ENCODE results near the gene ASTN2.
A peak's percentile ranks its signal among the peaks of the same experiment; 100 is the strongest.
"Not testable (repeated sequence)": the region's sequence is repeated elsewhere in the genome, so short reads cannot be mapped to it uniquely, and the experiment has no call there.

ASTN2 gene

GRCh38 chr9:116693233-116693731 lies 721.6 kb downstream of the ASTN2 start:
- Histone ChIP-seq H3K79me2 (ENCODE audit: control insufficient read depth, insufficient read depth, low read length, unreplicated experiment) (peaks cover 94% of the 10 kb centered on the region), H3K4me3 (ENCODE audit: low read depth, low read length) (peak overlapping the region; percentile 39; the same call in 1 of the 2 replicates), H2AFZ (ENCODE audit: low read length, unreplicated experiment) (no peak overlapping the region), H3K27me3 (ENCODE audit: insufficient read depth, low read length) (no peaks in the 10 kb centered on the region), H3K36me3 (ENCODE audit: insufficient read depth, low read length) (peaks cover 20% of the 10 kb centered on the region), H3K4me1 (ENCODE audit: control insufficient read depth, insufficient read depth, low read length, unreplicated experiment) (peaks cover 68% of the 10 kb centered on the region), H3K27ac (ENCODE audit: low read depth, low read length) (peak overlapping the region; percentile 86)

DNA sequence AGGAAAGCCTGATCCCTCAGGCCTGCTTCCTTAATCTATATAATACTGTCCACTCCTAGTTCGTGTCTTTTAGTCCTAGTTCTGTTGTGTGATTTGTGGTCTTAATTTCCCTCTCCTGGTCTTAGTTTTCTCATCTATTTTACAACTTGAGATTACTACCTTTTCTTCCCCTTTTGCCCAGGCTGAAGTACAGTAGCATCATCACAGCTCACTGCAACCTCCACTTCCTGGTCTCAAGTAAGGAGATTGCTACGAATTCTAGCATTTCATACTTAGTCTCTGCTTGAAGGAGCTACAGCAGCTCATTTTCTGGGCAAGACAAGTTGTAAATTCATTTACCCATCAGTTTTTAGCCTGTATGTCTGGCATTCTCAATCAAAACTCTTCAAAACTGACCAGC lies 722.2 kb downstream of the ASTN2 start:
- Histone ChIP-seq H3K36me3 (ENCODE audit: insufficient read depth, low read length) (peaks cover 14% of the 10 kb centered on the region), H3K27me3 (ENCODE audit: insufficient read depth, low read length) (no peaks in the 10 kb centered on the region), H3K27ac (ENCODE audit: low read depth, low read length) (peak overlapping the region; percentile 86), H2AFZ (ENCODE audit: low read length, unreplicated experiment) (no peak overlapping the region), H3K79me2 (ENCODE audit: control insufficient read depth, insufficient read depth, low read length, unreplicated experiment) (peaks cover 94% of the 10 kb centered on the region), H3K4me1 (ENCODE audit: control insufficient read depth, insufficient read depth, low read length, unreplicated experiment) (peaks cover 65% of the 10 kb centered on the region), H3K4me3 (ENCODE audit: low read depth, low read length) (0 out of 2 replicates have a peak overlapping the region, but pooled peaks have one; percentile 2)

- Histone ChIP-seq H3K36me3 (ENCODE audit: insufficient read depth, low read length) (peaks cover 14% of the 10 kb centered on the region), H3K27me3 (ENCODE audit: insufficient read depth, low read length) (no peaks in the 10 kb centered on the region), H3K79me2 (ENCODE audit: control insufficient read depth, insufficient read depth, low read length, unreplicated experiment) (peaks cover 87% of the 10 kb centered on the region), H3K4me3 (ENCODE audit: low read depth, low read length) (no peak overlapping the region), H3K4me1 (ENCODE audit: control insufficient read depth, insufficient read depth, low read length, unreplicated experiment) (peaks cover 56% of the 10 kb centered on the region), H3K27ac (ENCODE audit: low read depth, low read length) (peak overlapping the region; percentile 86; the same call in 1 of the 2 replicates), H2AFZ (ENCODE audit: low read length, unreplicated experiment) (no peak overlapping the region)
Observed at GRCh38 chr9:116691607-116692006, 723.2 kb downstream of the ASTN2 start.

GRCh38 chr9:116690805-116691204 lies 724.1 kb downstream of the ASTN2 start:
- Histone ChIP-seq H3K79me2 (ENCODE audit: control insufficient read depth, insufficient read depth, low read length, unreplicated experiment) (peaks cover 79% of the 10 kb centered on the region), H3K4me1 (ENCODE audit: control insufficient read depth, insufficient read depth, low read length, unreplicated experiment) (peaks cover 60% of the 10 kb centered on the region), H3K36me3 (ENCODE audit: insufficient read depth, low read length) (peaks cover 14% of the 10 kb centered on the region)
- H3K4me3 ChIP-seq (ENCODE audit: low read depth, low read length); H3K27me3 ChIP-seq (ENCODE audit: insufficient read depth, low read length); H2AFZ ChIP-seq (ENCODE audit: low read length, unreplicated experiment); H3K27ac ChIP-seq (ENCODE audit: low read depth, low read length): not testable (repeated sequence)

GRCh38 chr9:116689486-116690032 lies 725.3 kb downstream of the ASTN2 start:
- Histone ChIP-seq H3K27me3 (ENCODE audit: insufficient read depth, low read length) (no peaks in the 10 kb centered on the region), H3K79me2 (ENCODE audit: control insufficient read depth, insufficient read depth, low read length, unreplicated experiment) (peaks cover 67% of the 10 kb centered on the region), H3K36me3 (ENCODE audit: insufficient read depth, low read length) (peaks cover 5% of the 10 kb centered on the region; the same call in 1 of the 2 replicates), H3K4me3 (ENCODE audit: low read depth, low read length) (peak overlapping the region; percentile 98), H3K27ac (ENCODE audit: low read depth, low read length) (no peak overlapping the region), H2AFZ (ENCODE audit: low read length, unreplicated experiment) (no peak overlapping the region), H3K4me1 (ENCODE audit: control insufficient read depth, insufficient read depth, low read length, unreplicated experiment) (peaks cover 60% of the 10 kb centered on the region)

- H3K4me3 ChIP-seq (ENCODE audit: low read depth, low read length): peak overlapping the region; percentile 98
- peaks cover 63% of the 10 kb centered on the region for H3K79me2 ChIP-seq (ENCODE audit: control insufficient read depth, insufficient read depth, low read length, unreplicated experiment)
- H2AFZ ChIP-seq (ENCODE audit: low read length, unreplicated experiment): no peak overlapping the region
- H3K4me1 ChIP-seq (ENCODE audit: control insufficient read depth, insufficient read depth, low read length, unreplicated experiment): peaks cover 57% of the 10 kb centered on the region
- H3K27me3 ChIP-seq (ENCODE audit: insufficient read depth, low read length): no peaks in the 10 kb centered on the region
- no peak overlapping the region for H3K27ac ChIP-seq (ENCODE audit: low read depth, low read length)
- H3K36me3 ChIP-seq (ENCODE audit: insufficient read depth, low read length): peaks cover 5% of the 10 kb centered on the region; the same call in 1 of the 2 replicates
Observed at GRCh38 chr9:116688806-116689485, 725.9 kb downstream of the ASTN2 start.

- peaks cover 5% of the 10 kb centered on the region; the same call in 1 of the 2 replicates for H3K36me3 ChIP-seq (ENCODE audit: insufficient read depth, low read length)
- peaks cover 53% of the 10 kb centered on the region for H3K79me2 ChIP-seq (ENCODE audit: control insufficient read depth, insufficient read depth, low read length, unreplicated experiment)
- H3K4me3 ChIP-seq (ENCODE audit: low read depth, low read length): peak overlapping the region; percentile 98
- H3K27ac ChIP-seq (ENCODE audit: low read depth, low read length): no peak overlapping the region
- peaks cover 45% of the 10 kb centered on the region for H3K4me1 ChIP-seq (ENCODE audit: control insufficient read depth, insufficient read depth, low read length, unreplicated experiment)
- no peak overlapping the region for H2AFZ ChIP-seq (ENCODE audit: low read length, unreplicated experiment)
- no peaks in the 10 kb centered on the region for H3K27me3 ChIP-seq (ENCODE audit: insufficient read depth, low read length)
Observed at GRCh38 chr9:116687754-116688135, 727.1 kb downstream of the ASTN2 start.

- peak within 1 kb of the TSS; percentile 13; the same call in 1 of the 2 replicates for H3K27ac ChIP-seq (ENCODE audit: low read depth, low read length)
- H3K4me1 ChIP-seq (ENCODE audit: control insufficient read depth, insufficient read depth, low read length, unreplicated experiment): peaks cover 42% of the 10 kb centered on the region
- H2AFZ ChIP-seq (ENCODE audit: low read length, unreplicated experiment): peak within 1 kb of the TSS; percentile 65
- no peaks in the 10 kb centered on the region for H3K27me3 ChIP-seq (ENCODE audit: insufficient read depth, low read length)
- peaks cover 5% of the 10 kb centered on the region; the same call in 1 of the 2 replicates for H3K36me3 ChIP-seq (ENCODE audit: insufficient read depth, low read length)
- peak within 1 kb of the TSS; percentile 98 for H3K4me3 ChIP-seq (ENCODE audit: low read depth, low read length)
- H3K79me2 ChIP-seq (ENCODE audit: control insufficient read depth, insufficient read depth, low read length, unreplicated experiment): peaks cover 49% of the 10 kb centered on the region
Observed at GRCh38 chr9:116687074-116687753, 727.6 kb downstream of the ASTN2 start, which contains the start of gene TRIM32. Gene TRIM32, plus strand, starts transcription at chr9:116687305. Its CDS starts 10,438 bp downstream, at chr9:116697743.

- Histone ChIP-seq H3K27ac (ENCODE audit: low read depth, low read length) (no peak overlapping the region), H2AFZ (ENCODE audit: low read length, unreplicated experiment) (peak overlapping the region; percentile 65), H3K4me3 (ENCODE audit: low read depth, low read length) (peak overlapping the region; percentile 98), H3K36me3 (ENCODE audit: insufficient read depth, low read length) (peaks cover 4% of the 10 kb centered on the region; the same call in 1 of the 2 replicates), H3K79me2 (ENCODE audit: control insufficient read depth, insufficient read depth, low read length, unreplicated experiment) (peaks cover 43% of the 10 kb centered on the region), H3K27me3 (ENCODE audit: insufficient read depth, low read length) (no peaks in the 10 kb centered on the region), H3K4me1 (ENCODE audit: control insufficient read depth, insufficient read depth, low read length, unreplicated experiment) (peaks cover 40% of the 10 kb centered on the region)
Observed at GRCh38 chr9:116686693-116687073, 728.2 kb downstream of the ASTN2 start.

GRCh38 chr9:116686135-116686534 lies 728.7 kb downstream of the ASTN2 start:
- Histone ChIP-seq H3K27me3 (ENCODE audit: insufficient read depth, low read length) (no peaks in the 10 kb centered on the region), H3K27ac (ENCODE audit: low read depth, low read length) (no peak overlapping the region), H3K4me3 (ENCODE audit: low read depth, low read length) (peak overlapping the region; percentile 98), H3K4me1 (ENCODE audit: control insufficient read depth, insufficient read depth, low read length, unreplicated experiment) (peaks cover 34% of the 10 kb centered on the region), H2AFZ (ENCODE audit: low read length, unreplicated experiment) (peak overlapping the region; percentile 65), H3K36me3 (ENCODE audit: insufficient read depth, low read length) (no peaks in the 10 kb centered on the region), H3K79me2 (ENCODE audit: control insufficient read depth, insufficient read depth, low read length, unreplicated experiment) (peaks cover 38% of the 10 kb centered on the region)
